Epithelial cell of esophagus (primary cell): ENCODE results near the gene GLYATL1B.
"Not testable (repeated sequence)": the region's sequence is repeated elsewhere in the genome, so short reads cannot be mapped to it uniquely, and the experiment has no call there.

Experiments
- DNase-seq: peaks from one replicate; pipeline ENCODE4 v3.0.0; 2010; ENCODE audit warnings: low read depth
- H3K4me3 ChIP-seq: 2 replicates; pipeline ENCODE4 v1.5.1; 2011; ENCODE audit warnings: mild to moderate bottlenecking, low read length, control low read depth
- TF ChIP-seq, protein P1 (sequence below): IDR thresholded peaks from 2 replicates; pipeline ENCODE4 v1.5.1; 2011; ENCODE audit warnings: low read depth, mild to moderate bottlenecking, low read length, control low read depth, inconsistent platforms; ENCODE audit not compliant: insufficient read depth; ENCODE audit errors: missing control alignments

GLYATL1B gene

DNA sequence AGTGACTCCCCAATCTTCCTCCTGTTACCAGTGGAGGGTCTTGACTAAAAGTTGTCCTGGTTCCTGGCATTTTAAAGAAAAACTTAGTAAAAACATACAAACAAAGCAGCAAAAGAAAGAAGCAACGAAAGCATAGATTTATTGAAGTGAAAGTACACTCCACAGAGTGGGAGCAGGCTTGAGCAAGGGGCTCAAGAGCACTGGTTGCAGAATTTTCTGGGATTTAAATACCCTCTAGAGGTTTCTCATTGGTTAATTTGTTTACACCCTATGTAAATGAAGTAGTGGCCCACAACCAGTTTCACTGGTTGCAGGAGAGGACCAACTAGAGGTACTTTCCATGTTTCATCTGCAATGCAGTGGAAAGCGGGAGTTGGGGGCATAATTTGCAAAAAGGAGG, 31.7 kb downstream of the GLYATL1B start:
- TF ChIP-seq, protein P1, sequence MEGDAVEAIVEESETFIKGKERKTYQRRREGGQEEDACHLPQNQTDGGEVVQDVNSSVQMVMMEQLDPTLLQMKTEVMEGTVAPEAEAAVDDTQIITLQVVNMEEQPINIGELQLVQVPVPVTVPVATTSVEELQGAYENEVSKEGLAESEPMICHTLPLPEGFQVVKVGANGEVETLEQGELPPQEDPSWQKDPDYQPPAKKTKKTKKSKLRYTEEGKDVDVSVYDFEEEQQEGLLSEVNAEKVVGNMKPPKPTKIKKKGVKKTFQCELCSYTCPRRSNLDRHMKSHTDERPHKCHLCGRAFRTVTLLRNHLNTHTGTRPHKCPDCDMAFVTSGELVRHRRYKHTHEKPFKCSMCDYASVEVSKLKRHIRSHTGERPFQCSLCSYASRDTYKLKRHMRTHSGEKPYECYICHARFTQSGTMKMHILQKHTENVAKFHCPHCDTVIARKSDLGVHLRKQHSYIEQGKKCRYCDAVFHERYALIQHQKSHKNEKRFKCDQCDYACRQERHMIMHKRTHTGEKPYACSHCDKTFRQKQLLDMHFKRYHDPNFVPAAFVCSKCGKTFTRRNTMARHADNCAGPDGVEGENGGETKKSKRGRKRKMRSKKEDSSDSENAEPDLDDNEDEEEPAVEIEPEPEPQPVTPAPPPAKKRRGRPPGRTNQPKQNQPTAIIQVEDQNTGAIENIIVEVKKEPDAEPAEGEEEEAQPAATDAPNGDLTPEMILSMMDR: no peak
- H3K4me3 ChIP-seq: no peak overlapping the region
- DNase-seq: no peak

DNA sequence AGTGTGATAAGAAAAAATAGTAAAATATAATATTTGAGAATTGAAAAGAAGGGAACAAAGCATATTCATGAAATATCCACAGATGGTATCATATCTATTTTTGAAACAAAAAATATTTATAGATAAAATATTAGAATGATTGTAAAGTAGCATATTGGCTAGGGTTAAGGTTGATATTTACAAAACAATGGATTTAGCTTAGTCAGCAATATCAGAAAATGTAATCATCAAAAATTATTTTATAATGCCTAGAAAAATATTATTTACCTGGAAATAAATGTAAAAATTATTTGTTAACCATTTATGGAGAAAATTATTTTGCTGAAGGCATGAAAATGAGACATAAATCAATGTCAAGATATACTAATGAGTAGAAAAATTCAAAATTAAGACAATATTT, 33.7 kb downstream of the GLYATL1B start:
- TF ChIP-seq, protein P1: no peak
- DNase-seq: no peak
- H3K4me3 ChIP-seq: no peak overlapping the region

DNA sequence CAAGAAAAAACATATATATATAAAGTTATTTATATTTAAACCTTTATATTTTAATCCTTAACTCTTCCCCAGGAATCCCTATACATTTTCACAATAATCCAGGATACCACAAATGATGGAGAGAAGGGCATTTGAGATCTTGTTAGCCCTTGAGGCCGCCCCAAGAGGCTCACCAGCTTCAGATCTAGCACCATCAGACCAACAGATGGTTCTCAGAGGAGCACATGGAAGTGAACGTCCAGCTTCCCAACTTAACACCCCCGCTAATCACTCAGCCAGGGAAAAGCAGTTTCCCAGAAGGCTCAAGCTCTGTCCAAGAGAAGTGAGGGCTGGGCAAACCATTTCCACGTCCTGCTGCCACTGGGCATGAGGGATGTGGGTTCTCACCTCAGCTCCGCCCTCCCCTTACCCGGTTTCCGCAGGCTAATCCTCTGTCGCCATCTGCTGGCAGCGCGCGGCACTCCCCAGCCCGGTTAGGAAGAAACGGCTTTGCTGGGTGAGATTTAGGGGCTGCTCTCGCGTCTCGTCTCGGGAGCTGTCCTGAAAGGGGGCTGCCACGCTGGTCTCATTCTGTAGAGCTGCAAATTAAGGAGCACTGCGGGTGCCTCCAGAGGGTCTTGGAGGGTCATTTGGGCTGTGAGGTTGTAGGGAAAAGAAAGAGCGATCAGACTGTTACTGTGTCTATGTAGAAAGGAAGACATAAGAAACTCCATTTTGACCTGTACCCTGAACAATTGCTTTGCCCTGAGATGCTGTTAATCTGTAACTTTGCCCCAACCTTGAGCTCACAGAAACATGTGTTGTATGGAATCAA, 49.7 kb downstream of the GLYATL1B start:
- TF ChIP-seq, protein P1: peak; percentile 99
- DNase-seq: peak; percentile 77
- no peak overlapping the region for H3K4me3 ChIP-seq

DNA sequence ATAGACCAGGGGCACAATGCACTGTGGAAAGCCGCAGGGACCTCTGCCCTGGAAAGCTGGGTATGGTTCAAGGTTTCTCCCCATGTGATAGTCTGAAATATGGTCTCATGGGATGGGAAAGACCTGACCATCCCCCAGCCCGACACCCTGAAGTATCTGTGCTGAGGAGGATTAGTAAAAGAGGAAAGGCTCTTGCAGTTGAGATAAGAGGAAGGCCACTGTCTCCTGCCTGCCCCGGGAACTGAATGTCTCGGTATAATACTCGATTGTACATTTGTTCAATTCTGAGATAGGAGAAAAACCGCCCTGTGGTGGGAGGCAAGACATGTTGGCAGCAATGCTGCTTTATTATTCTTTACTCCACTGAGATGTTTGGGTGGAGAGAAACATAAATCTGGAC, 50.4 kb downstream of the GLYATL1B start:
- not testable (repeated sequence) for H3K4me3 ChIP-seq, DNase-seq

DNA sequence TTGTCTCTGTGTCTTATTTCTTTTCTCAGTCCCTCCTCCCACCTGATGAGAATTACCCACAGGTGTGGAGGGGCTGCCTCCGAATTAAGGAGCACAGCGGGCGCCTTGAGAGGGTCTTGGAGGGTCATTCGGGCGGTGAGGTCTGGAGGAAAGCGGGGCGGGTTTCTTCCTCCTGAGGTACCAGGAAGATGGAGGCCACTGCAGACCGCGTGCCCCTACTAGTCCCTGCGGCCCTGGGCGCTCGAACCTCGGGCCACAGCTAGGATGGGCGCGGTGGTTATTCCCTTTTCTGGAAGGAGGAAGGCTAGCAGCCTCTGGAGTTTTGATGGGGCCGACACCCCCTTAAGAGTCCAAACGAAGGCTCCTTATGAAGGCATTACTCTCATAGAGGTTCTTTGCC, 51.1 kb downstream of the GLYATL1B start:
- H3K4me3 ChIP-seq: no peak overlapping the region
- DNase-seq: no peak
- TF ChIP-seq, protein P1: no peak

DNA sequence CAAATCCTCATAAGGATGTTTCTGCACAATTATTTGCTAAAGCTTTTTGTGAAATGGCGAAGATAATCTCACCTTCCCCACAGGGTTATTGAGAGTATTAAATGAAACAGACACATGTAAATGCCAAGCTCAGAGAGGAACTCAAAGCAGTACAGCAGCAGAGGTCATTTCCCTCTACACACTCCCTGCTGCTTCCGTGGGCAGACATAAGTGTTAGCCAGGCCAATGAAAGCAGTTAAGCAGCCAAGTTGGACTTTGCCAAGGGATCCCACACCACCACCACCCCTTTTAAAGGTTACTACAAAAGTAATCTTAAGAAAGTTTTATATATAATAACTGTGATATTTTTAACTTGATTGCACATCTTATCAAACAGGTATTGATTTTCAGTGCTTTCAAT, 52.5 kb downstream of the GLYATL1B start:
- DNase-seq: no peak
- TF ChIP-seq, protein P1: no peak
- no peak overlapping the region for H3K4me3 ChIP-seq

DNA sequence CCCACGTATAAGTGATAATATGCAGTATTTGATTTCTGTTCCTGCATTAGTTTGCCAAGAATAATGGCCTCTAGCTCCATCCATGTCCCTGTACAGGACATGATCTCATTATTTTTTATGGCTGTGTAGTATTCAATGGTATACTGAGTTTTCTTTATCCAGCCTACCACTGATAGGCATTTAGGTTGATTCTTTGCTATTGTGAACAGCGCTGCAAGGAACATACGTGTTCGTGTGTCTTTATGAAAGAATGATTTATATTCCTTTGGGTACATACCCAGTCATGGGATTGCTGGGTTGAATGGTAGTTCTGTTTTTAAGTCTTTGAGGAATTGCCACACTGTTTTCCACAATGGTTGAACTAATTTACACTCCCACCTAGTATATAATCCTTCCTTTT, 55.1 kb downstream of the GLYATL1B start:
- DNase-seq: no peak
- no peak overlapping the region for H3K4me3 ChIP-seq
- TF ChIP-seq, protein P1: no peak
